ENCODE measurements around the gene ALKBH8. TPM values are rescaled to one million over a fixed set of nuclear protein-coding genes. Genes with fewer than 3 reads are reported as not detected.

Gene ALKBH8
- total RNA-seq, 1 donor = 4.3 TPM

Other genes starting within 250 kb of the ALKBH8 start
- gene CWF19L2, start 107.9 kb downstream of the ALKBH8 start, total RNA-seq = 4.0 TPM
- not detected for gene ELMOD1, start 25.4 kb upstream of the ALKBH8 start, total RNA-seq
- not detected for gene SLN, start 146.3 kb upstream of the ALKBH8 start, total RNA-seq